Bronchial epithelial cell (primary cell): ENCODE data around the gene C9orf152. TPM values are rescaled to one million over a fixed set of nuclear protein-coding genes. Genes with fewer than 3 reads are reported as not detected.

Source experiments
- DNase-seq: peaks from one replicate; pipeline ENCODE4 v3.0.0-alpha.2; 2010; ENCODE audit warnings: low read depth
- FAIRE-seq: peaks from 2 replicates; lab custom pipeline; 2011; peaks lifted over from hg19 to GRCh38; lab: Jason Lieb, UNC
- H3K27me3 ChIP-seq: 2 replicates; pipeline ENCODE4 v1.5.1; 2011; ENCODE audit warnings: low read length; ENCODE audit not compliant: control insufficient read depth, insufficient read depth
- H3K36me3 ChIP-seq: 2 replicates; pipeline ENCODE4 v1.5.1; 2011; ENCODE audit warnings: low read length; ENCODE audit not compliant: control insufficient read depth, insufficient read depth
- H3K4me3 ChIP-seq: 2 replicates; pipeline ENCODE4 v1.5.1; 2011; ENCODE audit warnings: mild to moderate bottlenecking, low read depth, low read length, control low read depth
- total RNA-seq: library from RNA; depleted of rRNA; stranded (reverse); fragments of >200 nt; gene quantifications from 2 replicates; pipeline ENCODE4 v1.2.1, GENCODE V29; 2014
- TF ChIP-seq, protein P1 (sequence below): IDR thresholded peaks from 2 replicates; pipeline ENCODE4 v1.5.1; 2011; ENCODE audit warnings: mild to moderate bottlenecking, moderate library complexity, low read length, control low read depth, inconsistent platforms; ENCODE audit not compliant: insufficient read depth, severe bottlenecking

C9orf152 gene
- total RNA-seq, 1 donor from 2014 or later, result under 0.01 TPM

DNA sequence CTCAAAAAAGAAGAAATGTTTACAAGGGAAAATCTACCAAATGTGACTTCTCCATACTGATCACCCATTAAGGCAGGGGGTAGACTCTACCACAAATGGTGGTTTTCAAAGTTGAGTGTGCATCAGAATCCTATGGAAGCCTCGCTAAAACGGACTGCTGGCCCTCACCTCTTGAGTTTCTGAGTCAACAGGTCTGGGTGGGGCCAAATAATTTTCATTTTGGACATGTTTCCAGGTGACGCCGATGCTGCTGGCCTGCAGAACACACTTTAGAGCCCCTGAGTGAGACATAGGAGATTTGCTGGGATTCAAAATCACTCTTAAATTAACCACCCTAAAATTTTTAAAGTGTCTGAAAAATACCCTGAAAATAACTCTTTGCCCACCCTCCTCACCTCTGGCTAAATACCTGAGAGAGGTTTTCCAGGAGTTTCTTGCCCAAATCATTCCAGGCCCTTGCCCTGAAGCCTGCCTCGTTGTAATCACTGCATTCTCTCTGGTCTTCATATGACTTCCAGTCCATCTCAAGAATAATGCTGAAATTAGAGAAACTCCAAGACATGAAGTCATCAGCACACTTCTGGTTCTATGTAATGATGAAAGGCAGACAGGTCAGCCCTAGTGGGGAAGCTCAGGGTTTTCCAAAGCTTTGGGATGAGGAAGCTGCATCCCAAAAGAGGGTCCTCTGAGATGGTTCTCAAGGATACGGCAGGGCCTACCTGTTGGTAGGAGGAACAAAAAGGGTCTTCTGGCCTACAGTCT lies 18.2 kb downstream of the C9orf152 start:
- FAIRE-seq (no peak), DNase-seq (no peak)
- TF ChIP-seq, protein P1, sequence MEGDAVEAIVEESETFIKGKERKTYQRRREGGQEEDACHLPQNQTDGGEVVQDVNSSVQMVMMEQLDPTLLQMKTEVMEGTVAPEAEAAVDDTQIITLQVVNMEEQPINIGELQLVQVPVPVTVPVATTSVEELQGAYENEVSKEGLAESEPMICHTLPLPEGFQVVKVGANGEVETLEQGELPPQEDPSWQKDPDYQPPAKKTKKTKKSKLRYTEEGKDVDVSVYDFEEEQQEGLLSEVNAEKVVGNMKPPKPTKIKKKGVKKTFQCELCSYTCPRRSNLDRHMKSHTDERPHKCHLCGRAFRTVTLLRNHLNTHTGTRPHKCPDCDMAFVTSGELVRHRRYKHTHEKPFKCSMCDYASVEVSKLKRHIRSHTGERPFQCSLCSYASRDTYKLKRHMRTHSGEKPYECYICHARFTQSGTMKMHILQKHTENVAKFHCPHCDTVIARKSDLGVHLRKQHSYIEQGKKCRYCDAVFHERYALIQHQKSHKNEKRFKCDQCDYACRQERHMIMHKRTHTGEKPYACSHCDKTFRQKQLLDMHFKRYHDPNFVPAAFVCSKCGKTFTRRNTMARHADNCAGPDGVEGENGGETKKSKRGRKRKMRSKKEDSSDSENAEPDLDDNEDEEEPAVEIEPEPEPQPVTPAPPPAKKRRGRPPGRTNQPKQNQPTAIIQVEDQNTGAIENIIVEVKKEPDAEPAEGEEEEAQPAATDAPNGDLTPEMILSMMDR, result no peak
- Histone ChIP-seq H3K36me3 (no peaks in the 10 kb centered on the region), H3K27me3 (no peaks in the 10 kb centered on the region), H3K4me3 (no peak overlapping the region)

DNA sequence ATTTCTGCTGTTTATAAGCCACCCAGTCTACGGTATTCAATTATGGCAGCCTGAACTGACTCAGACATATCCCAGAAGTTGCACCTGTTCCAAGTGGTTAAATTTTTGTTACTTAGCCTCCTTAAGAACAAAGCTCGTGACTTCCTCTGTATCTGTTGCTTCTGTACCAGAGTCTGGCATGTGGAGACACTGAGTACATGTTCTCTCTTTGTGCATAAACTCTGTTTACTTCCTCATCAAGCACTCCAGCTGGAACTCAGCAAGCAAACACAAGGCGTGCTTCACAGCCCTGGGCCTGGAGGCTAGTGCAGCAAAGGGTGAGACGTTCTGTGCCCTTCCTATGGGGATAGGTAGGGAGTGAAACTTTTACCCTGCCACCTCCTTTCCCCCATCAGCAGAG lies 19.0 kb downstream of the C9orf152 start:
- FAIRE-seq (no peak), DNase-seq (no peak)
- Histone ChIP-seq H3K4me3 (no peak overlapping the region), H3K27me3 (no peaks in the 10 kb centered on the region), H3K36me3 (no peaks in the 10 kb centered on the region)
- TF ChIP-seq, protein P1, result no peak

DNA sequence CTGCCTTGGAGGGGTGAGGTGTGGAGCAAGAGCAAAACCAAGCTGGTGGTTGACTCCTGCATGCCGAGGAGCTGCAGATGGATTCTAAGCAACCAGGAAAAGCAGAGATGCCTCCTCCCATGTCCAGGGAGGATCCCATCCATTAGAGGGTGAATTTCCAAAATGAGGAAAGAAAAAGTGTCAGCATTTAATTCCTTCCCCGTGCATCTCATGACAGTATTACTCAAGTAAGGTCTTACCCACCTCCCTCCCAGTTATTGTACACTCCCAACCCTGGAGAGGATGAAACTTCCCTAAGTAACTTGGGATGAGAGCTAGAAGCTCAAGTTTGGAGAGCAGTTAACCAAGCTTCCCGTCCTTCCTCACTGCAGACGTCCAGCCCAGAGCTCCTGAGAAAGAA lies 19.9 kb downstream of the C9orf152 start:
- Histone ChIP-seq H3K4me3 (no peak overlapping the region), H3K36me3 (no peaks in the 10 kb centered on the region), H3K27me3 (no peaks in the 10 kb centered on the region)
- DNase-seq, result no peak
- FAIRE-seq, result no peak
- TF ChIP-seq, protein P1, result no peak

DNA sequence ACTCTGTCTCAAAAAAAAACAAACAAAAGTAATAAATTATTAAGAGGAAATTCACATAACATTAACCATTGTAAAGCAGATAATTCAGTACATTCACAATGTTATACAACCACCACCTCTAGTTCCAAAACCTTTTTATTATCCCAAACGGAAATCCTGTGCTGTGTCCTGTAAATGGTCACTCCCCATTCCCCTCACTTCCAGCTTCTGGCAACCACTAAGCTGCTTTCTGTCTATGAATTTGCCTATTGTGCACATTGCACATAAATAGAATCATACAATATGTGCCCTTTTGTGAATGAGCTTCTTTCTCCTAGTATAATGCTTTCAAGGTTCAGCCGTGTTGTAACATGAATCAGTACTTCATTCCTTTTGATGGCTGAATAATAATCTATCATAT lies 20.8 kb downstream of the C9orf152 start:
- TF ChIP-seq, protein P1, result no peak
- Histone ChIP-seq H3K4me3 (no peak overlapping the region), H3K36me3 (no peaks in the 10 kb centered on the region), H3K27me3 (no peaks in the 10 kb centered on the region)
- no peak for DNase-seq
- FAIRE-seq, result no peak

DNA sequence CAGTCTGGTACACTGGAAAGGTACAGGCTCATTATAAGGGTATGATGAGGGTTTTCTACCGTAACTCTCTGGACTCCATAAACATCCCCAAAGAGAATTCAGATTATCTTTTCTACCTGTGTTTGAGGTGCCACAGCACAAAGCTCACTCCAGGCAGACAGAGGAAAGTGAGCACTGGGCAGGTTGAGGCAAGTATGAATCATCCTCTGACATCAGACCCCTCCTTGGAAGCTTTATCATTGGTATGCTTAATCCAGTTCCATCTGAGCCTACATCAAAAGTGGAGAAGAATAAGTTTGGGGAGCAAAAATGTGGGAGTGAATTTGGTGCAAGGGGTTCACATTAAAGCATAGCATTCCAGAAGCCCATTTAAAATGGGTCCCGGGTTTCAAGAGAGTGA lies 21.7 kb downstream of the C9orf152 start:
- DNase-seq (peak; percentile 85), FAIRE-seq (no peak)
- no peak overlapping the region for H3K4me3 ChIP-seq
- H3K27me3 ChIP-seq, result no peaks in the 10 kb centered on the region
- TF ChIP-seq, protein P1, result no peak
- H3K36me3 ChIP-seq, result no peaks in the 10 kb centered on the region

DNA sequence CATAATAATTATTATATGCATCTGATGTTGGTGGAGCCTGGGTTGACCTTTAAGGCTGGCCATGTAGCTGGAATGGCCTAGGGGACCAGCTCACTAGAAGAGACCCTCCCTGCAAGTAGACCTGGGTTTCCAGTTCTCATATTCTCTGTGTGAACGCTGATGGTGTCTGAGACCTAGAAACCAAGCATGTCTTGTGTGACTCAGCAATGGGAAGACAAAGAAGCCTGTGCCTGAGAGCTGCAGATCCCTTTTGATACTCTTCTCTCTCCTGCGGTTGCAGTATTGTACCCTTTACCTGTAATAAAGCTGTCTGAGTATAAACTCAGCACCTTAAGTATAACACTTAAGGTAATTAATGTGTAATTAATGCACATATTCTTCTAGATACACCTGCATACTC lies 22.2 kb downstream of the C9orf152 start:
- no peak for FAIRE-seq

More for the DNA sequence above, 22.2 kb downstream of the C9orf152 start:
- H3K4me3 ChIP-seq, result no peak overlapping the region
- no peaks in the 10 kb centered on the region for H3K36me3 ChIP-seq
- H3K27me3 ChIP-seq, result no peaks in the 10 kb centered on the region
- DNase-seq, result peak; percentile 45
- TF ChIP-seq, protein P1, result no peak
